Measurements from ENCODE around the gene MBD2.

- TF ChIP-seq, protein P1, sequence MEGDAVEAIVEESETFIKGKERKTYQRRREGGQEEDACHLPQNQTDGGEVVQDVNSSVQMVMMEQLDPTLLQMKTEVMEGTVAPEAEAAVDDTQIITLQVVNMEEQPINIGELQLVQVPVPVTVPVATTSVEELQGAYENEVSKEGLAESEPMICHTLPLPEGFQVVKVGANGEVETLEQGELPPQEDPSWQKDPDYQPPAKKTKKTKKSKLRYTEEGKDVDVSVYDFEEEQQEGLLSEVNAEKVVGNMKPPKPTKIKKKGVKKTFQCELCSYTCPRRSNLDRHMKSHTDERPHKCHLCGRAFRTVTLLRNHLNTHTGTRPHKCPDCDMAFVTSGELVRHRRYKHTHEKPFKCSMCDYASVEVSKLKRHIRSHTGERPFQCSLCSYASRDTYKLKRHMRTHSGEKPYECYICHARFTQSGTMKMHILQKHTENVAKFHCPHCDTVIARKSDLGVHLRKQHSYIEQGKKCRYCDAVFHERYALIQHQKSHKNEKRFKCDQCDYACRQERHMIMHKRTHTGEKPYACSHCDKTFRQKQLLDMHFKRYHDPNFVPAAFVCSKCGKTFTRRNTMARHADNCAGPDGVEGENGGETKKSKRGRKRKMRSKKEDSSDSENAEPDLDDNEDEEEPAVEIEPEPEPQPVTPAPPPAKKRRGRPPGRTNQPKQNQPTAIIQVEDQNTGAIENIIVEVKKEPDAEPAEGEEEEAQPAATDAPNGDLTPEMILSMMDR (IDR thresholded peaks at IDR 0.05) = no peak
- no peak for TF ChIP-seq POLR2A (IDR thresholded peaks at IDR 0.05)
Observed at GRCh38 chr18:54206447-54206846, 18.0 kb downstream of the MBD2 start.
